H9 (cell line): ENCODE data around the gene NOTUM. TPM values are rescaled to one million over a fixed set of nuclear protein-coding genes. Genes with fewer than 3 reads are reported as not detected.
A peak's percentile ranks its signal among the peaks of the same experiment; 100 is the strongest.

Source experiments
- DNase-seq: peaks from one replicate; pipeline ENCODE4 v3.0.0-alpha.2; 2017
- H2AFZ ChIP-seq: one replicate; pipeline ENCODE4 v1.6.1; 2013; ENCODE audit warnings: mild to moderate bottlenecking, low read length, control low read depth, moderate library complexity
- H2AK5ac ChIP-seq: 2 replicates; pipeline ENCODE4 v1.6.1; 2013; ENCODE audit warnings: low read length, control low read depth, mixed read lengths; ENCODE audit not compliant: insufficient read length
- H2BK120ac ChIP-seq: one replicate; pipeline ENCODE4 v1.6.1; 2013; ENCODE audit warnings: low read depth, mild to moderate bottlenecking, low read length, control low read depth, inconsistent platforms; ENCODE audit not compliant: poor library complexity, severe bottlenecking
- H2BK12ac ChIP-seq: 2 replicates; pipeline ENCODE4 v1.6.1; 2013; ENCODE audit warnings: low read length, control low read depth, mixed read lengths, low read depth; ENCODE audit not compliant: insufficient read length
- H2BK15ac ChIP-seq: 2 replicates; pipeline ENCODE4 v1.6.1; 2013; ENCODE audit warnings: low read depth, low read length, control low read depth
- H2BK20ac ChIP-seq: one replicate; pipeline ENCODE4 v1.6.1; 2013; ENCODE audit warnings: low read depth, mild to moderate bottlenecking, low read length, control low read depth, inconsistent platforms; ENCODE audit not compliant: poor library complexity, severe bottlenecking
- H2BK5ac ChIP-seq: 2 replicates; pipeline ENCODE4 v1.6.1; 2013; ENCODE audit warnings: low read length, control low read depth, mixed read lengths; ENCODE audit not compliant: insufficient read length
- H3K14ac ChIP-seq: 2 replicates; pipeline ENCODE4 v1.6.1; 2013; ENCODE audit warnings: low read length, control low read depth; ENCODE audit not compliant: insufficient read depth
- H3K18ac ChIP-seq: 2 replicates; pipeline ENCODE4 v1.6.1; 2013; ENCODE audit warnings: low read depth, mild to moderate bottlenecking, mixed read lengths, low read length, control low read depth; ENCODE audit not compliant: insufficient read length
- H3K23ac ChIP-seq: 2 replicates; pipeline ENCODE4 v1.6.1; 2013; ENCODE audit warnings: low read length, control low read depth, mixed read lengths, low read depth; ENCODE audit not compliant: insufficient read length
- H3K23me2 ChIP-seq: 2 replicates; pipeline ENCODE4 v1.6.1; 2013; ENCODE audit warnings: low read depth, mild to moderate bottlenecking, mixed read lengths, low read length, control low read depth; ENCODE audit not compliant: insufficient read length, poor library complexity, severe bottlenecking
- H3K27ac ChIP-seq: 2 replicates; pipeline ENCODE4 v1.5.1; 2013; ENCODE audit warnings: low read length, control low read depth, mixed read lengths, low read depth; ENCODE audit not compliant: insufficient read length
- H3K27me3 ChIP-seq: 2 replicates; pipeline ENCODE4 v1.6.1; 2013; ENCODE audit warnings: low read length, control low read depth, inconsistent platforms; ENCODE audit not compliant: insufficient read depth
- H3K4ac ChIP-seq: 2 replicates; pipeline ENCODE4 v1.6.1; 2013; ENCODE audit warnings: low read depth, mild to moderate bottlenecking, control low read depth, inconsistent platforms, low read length, moderate library complexity
- H3K4me1 ChIP-seq: 2 replicates; pipeline ENCODE4 v1.6.1; 2013; ENCODE audit warnings: low read length, control low read depth, inconsistent platforms; ENCODE audit not compliant: insufficient read depth
- H3K4me2 ChIP-seq: 2 replicates; pipeline ENCODE4 v1.6.1; 2013; ENCODE audit warnings: low read length, control low read depth, mixed read lengths; ENCODE audit not compliant: insufficient read length, insufficient read depth
- H3K56ac ChIP-seq: 2 replicates; pipeline ENCODE4 v1.6.1; 2013; ENCODE audit warnings: low read depth, mild to moderate bottlenecking, mixed read lengths, low read length, control low read depth; ENCODE audit not compliant: insufficient read length
- H3K79me1 ChIP-seq: 2 replicates; pipeline ENCODE4 v1.6.1; 2013; ENCODE audit warnings: low read depth, mild to moderate bottlenecking, moderate library complexity, low read length, control low read depth, inconsistent platforms; ENCODE audit not compliant: insufficient read depth, poor library complexity, severe bottlenecking
- H3K79me2 ChIP-seq: 2 replicates; pipeline ENCODE4 v1.6.1; 2013; ENCODE audit warnings: low read length, control low read depth, inconsistent platforms; ENCODE audit not compliant: insufficient read depth
- H3K9ac ChIP-seq: 2 replicates; pipeline ENCODE4 v1.6.1; 2013; ENCODE audit warnings: low read length, control low read depth, mixed read lengths; ENCODE audit not compliant: insufficient read length; ENCODE audit errors: extremely low read depth
- H3K9me3 ChIP-seq: one replicate; pipeline ENCODE4 v1.6.1; 2013; ENCODE audit warnings: low read depth, low read length, inconsistent platforms; ENCODE audit not compliant: control insufficient read depth
- H3T11ph ChIP-seq: one replicate; pipeline ENCODE4 v1.6.1; 2013; ENCODE audit warnings: mild to moderate bottlenecking, low read length, control low read depth, inconsistent platforms
- H4K20me1 ChIP-seq: one replicate; pipeline ENCODE4 v1.6.1; 2013; ENCODE audit not compliant: control insufficient read depth, insufficient read length, insufficient read depth
- H4K5ac ChIP-seq: 2 replicates; pipeline ENCODE4 v1.6.1; 2013; ENCODE audit warnings: low read depth, mild to moderate bottlenecking, mixed read lengths, low read length, control low read depth; ENCODE audit not compliant: insufficient read length
- H4K8ac ChIP-seq: replicated peaks from 2 replicates; pipeline ENCODE4 v1.6.1; 2013; ENCODE audit warnings: low read length, control low read depth, mixed read lengths, low read depth; ENCODE audit not compliant: insufficient read length
- H4K91ac ChIP-seq: 2 replicates; pipeline ENCODE4 v1.6.1; 2013; ENCODE audit warnings: low read depth, mild to moderate bottlenecking, moderate library complexity, mixed read lengths, low read length, control low read depth; ENCODE audit not compliant: insufficient read length
- H3K27ac Mint-ChIP-seq, 3 experiments: 2 replicates in 2 of 3; 3 replicates in 1 of 3; pipeline ENCODE4 v1.8.0; 2020 to 2021; ENCODE audit warnings: mixed read lengths in 3 of 3, mild to moderate bottlenecking in 1 of 3, moderate library complexity in 1 of 3
- H3K27me3 Mint-ChIP-seq: 2 replicates; pipeline ENCODE4 v1.8.0; 2021; ENCODE audit warnings: low read depth, mild to moderate bottlenecking, moderate library complexity, mixed read lengths
- H3K36me3 Mint-ChIP-seq, 3 experiments: 2 replicates in 2 of 3; 3 replicates in 1 of 3; pipeline ENCODE4 v1.8.0; 2020 to 2021; ENCODE audit warnings: low read depth in 3 of 3, mixed read lengths in 3 of 3; ENCODE audit not compliant: insufficient read depth in 1 of 3
- H3K4me1 Mint-ChIP-seq, 2 experiments: 2 replicates each; pipeline ENCODE4 v1.8.0; 2020; ENCODE audit warnings: mixed read lengths in 2 of 2
- H3K4me3 Mint-ChIP-seq, 2 experiments: 2 replicates in 1 of 2; 3 replicates in 1 of 2; pipeline ENCODE4 v1.8.0; 2020 to 2021; ENCODE audit warnings: mild to moderate bottlenecking in 2 of 2, mixed read lengths in 2 of 2, moderate library complexity in 1 of 2
- H3K9me3 Mint-ChIP-seq, 2 experiments: 2 replicates in 1 of 2; 3 replicates in 1 of 2; pipeline ENCODE4 v1.8.0; 2020; ENCODE audit warnings: mild to moderate bottlenecking in 2 of 2, mixed read lengths in 2 of 2, moderate library complexity in 1 of 2
- WGBS: extraction: QIAGEN DNeasy Blood & Tissue Kit; methylation state at CpG from one replicate; pipeline ENCODE4 v1.1.7; 2013; ENCODE audit warnings: missing lambda C conversion rate, low lambda C conversion rate, mixed read lengths; ENCODE audit not compliant: insufficient read length; ENCODE audit errors: extremely low coverage; 5-methylcytosine and 5-hydroxymethylcytosine counted together
- total RNA-seq: library from RNA; stranded (reverse); gene quantifications from 2 replicates; pipeline ENCODE4 v1.2.1, GENCODE V29; 2021
- TF ChIP-seq, protein P1 (sequence below): fragments of 200-600 bp; sonication (generic); conservative IDR thresholded peaks from 3 replicates; pipeline ENCODE4 v1.8.0; 2021; ENCODE audit warnings: antibody characterized with exemption, mild to moderate bottlenecking

Gene NOTUM
- total RNA-seq, 1 experiment from 2014 or later = 2.1 TPM

DNA sequence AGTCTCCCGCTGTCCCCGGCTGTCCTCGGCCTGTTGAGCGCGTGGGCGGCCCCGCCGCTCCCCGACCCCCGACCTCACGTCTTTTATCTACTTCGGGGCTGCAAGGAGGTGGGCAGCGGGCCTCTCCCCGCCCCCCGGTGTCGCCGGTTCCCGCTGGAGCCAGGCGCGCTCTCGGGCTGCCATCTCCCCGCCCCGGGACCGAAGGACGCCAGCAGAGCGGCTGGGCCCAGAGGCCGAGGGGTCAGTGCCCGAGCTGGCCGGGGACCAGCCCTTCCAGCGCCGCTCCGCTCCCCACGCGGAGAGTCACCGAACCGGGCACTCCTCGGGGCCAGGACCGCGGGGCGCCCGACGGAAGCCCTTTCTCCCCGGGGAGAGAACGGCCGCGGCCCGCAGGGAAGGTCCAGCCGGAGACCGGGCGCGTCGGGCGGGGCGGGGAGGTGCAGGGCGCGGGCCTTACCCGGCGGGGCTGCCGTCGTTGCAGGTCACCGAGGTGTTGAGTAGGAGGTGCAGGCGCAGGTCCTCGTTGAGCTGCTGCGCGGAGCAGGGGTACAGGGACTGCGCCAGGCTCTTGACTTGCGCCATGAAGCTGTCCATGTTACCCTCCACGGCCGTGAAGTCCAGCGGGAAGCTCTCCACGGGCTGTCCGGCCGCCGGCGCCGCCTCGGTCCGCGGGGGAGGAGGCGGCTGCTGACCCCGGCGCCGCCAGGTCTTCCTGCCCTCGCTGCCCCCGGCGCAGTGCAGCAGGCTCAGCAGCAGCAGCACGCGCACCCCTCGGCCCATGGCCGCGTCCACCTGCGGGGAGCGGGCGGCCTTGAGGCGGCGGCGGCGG lies 643 bp downstream of the NOTUM start:
- Histone ChIP-seq H3K4me2 (peak overlapping the region; percentile 4), H2AFZ (no peak overlapping the region), H3K4ac (no peak overlapping the region), H3K27ac (no peak overlapping the region), H4K91ac (no peak overlapping the region), H3K79me2 (no peaks in the 10 kb centered on the region), H2BK120ac (no peak overlapping the region), H2AK5ac (no peak overlapping the region), H3K4me1 (no peaks in the 10 kb centered on the region), H2BK20ac (no peak overlapping the region), H3K23ac (no peak overlapping the region), H3T11ph (no peak overlapping the region), H3K14ac (no peak overlapping the region), H3K9me3 (no peaks in the 10 kb centered on the region), H2BK12ac (no peak overlapping the region), H4K20me1 (no peaks in the 10 kb centered on the region), H3K56ac (no peak overlapping the region), H2BK5ac (no peak overlapping the region), H3K23me2 (peaks cover 3% of the 10 kb centered on the region), H4K5ac (no peak overlapping the region), H3K18ac (no peak overlapping the region), H3K9ac (no peak overlapping the region), H3K79me1 (no peaks in the 10 kb centered on the region), H4K8ac (no peak overlapping the region), H3K27me3 (peaks cover 43% of the 10 kb centered on the region; the same call in 1 of the 2 replicates), H2BK15ac (no peak overlapping the region)
- WGBS = no CpG with 5 or more reads among the region's 98 CpGs
- TF ChIP-seq, protein P1, sequence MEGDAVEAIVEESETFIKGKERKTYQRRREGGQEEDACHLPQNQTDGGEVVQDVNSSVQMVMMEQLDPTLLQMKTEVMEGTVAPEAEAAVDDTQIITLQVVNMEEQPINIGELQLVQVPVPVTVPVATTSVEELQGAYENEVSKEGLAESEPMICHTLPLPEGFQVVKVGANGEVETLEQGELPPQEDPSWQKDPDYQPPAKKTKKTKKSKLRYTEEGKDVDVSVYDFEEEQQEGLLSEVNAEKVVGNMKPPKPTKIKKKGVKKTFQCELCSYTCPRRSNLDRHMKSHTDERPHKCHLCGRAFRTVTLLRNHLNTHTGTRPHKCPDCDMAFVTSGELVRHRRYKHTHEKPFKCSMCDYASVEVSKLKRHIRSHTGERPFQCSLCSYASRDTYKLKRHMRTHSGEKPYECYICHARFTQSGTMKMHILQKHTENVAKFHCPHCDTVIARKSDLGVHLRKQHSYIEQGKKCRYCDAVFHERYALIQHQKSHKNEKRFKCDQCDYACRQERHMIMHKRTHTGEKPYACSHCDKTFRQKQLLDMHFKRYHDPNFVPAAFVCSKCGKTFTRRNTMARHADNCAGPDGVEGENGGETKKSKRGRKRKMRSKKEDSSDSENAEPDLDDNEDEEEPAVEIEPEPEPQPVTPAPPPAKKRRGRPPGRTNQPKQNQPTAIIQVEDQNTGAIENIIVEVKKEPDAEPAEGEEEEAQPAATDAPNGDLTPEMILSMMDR = no peak
- DNase-seq = peak; percentile 69
- H3K4me3 Mint-ChIP-seq = peak overlapping the region; percentile 36 to 66; a peak in 2 of 5 replicates
- H3K27ac Mint-ChIP-seq = no peak overlapping the region
- peaks cover 75% of the 10 kb centered on the region for H3K27me3 Mint-ChIP-seq
- H3K36me3 Mint-ChIP-seq = no peaks in the 10 kb centered on the region; a peak in 1 of 7 replicates
- peaks cover 9 to 14% of the 10 kb centered on the region in 2 experiments for H3K4me1 Mint-ChIP-seq
- H3K9me3 Mint-ChIP-seq = peaks cover 0 to 4% of the 10 kb centered on the region in 2 experiments; a peak in 1 of 5 replicates
